ENCODE measurements around the gene CSF1.

- TF ChIP-seq POLR2A (IDR thresholded peaks at IDR 0.05) (no peak), CTCF (IDR thresholded peaks at IDR 0.05) (no peak), POLR2AphosphoS5 (IDR thresholded peaks at IDR 0.05) (no peak)
These were observed 68.9 kb downstream of the CSF1 start for GRCh38 chr1:109979489-109980091.

Data from prostate gland (tissue), 2 donors.